CD4-positive, alpha-beta T cell treated with Interleukin-21 for 1 hour (primary cell): ENCODE results near the gene CA5A.

Experiments
- DNase-seq: peaks from one replicate; pipeline ENCODE4 v3.0.0-alpha.2; 2020

Gene CA5A

DNA sequence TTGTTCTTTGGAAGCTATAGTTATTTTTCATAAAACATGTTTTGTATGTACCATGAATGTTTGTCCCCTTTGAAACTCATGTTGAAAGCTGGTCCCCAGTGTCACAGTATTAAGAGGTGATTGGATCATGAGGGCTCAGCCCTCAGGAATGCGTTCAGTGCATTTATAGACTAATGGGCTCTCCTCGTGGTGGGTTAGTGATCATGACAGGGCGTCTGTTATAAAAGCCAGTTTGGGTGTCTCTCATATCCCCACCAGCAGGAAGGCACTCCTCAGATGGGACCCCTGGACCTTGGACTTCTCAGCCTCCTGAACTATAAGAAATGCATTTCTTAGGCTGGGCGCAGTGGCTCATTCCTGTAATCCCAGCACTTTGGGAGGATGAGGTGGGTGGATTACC lies 25.3 kb upstream of the CA5A start:
- DNase-seq = no peak

DNA sequence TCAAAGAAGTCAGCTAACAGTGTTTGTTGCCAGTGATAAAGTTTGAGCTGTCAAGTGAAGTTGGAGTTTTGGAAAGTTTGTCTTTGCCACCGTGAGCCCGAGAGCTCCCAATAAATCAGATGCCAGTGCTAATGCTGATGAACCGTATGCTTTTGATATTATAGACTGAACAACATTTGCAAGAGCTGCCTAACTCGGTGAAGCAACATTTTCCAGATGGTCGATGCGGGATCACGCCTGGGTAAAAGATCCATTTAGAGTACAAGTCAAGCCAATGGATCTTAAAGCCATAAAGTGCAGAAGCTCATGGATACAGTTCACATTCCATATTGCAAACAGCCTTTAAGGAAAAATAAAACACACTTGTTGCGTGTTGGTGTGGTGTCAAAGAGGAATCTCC lies 24.5 kb upstream of the CA5A start:
- DNase-seq = no peak

DNA sequence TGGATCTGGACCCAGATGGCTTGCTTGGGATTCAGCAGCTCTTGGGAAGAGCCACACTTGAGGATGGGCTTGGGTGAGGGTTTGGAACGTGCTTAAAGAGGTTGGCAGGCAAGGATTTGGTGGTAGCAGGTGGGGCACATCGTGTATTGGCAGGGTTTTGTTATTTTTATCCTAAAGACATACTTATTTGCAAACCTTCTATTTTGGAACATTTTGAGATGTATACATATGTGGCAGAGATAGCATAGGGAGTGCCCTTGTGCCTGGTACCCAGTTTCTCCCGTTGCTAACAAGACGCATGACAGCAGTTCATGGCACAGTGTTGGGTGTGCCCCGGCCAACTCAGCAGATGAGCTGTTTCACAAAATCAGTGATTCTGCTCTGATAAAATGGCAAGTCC lies 24.0 kb upstream of the CA5A start:
- DNase-seq = no peak

DNA sequence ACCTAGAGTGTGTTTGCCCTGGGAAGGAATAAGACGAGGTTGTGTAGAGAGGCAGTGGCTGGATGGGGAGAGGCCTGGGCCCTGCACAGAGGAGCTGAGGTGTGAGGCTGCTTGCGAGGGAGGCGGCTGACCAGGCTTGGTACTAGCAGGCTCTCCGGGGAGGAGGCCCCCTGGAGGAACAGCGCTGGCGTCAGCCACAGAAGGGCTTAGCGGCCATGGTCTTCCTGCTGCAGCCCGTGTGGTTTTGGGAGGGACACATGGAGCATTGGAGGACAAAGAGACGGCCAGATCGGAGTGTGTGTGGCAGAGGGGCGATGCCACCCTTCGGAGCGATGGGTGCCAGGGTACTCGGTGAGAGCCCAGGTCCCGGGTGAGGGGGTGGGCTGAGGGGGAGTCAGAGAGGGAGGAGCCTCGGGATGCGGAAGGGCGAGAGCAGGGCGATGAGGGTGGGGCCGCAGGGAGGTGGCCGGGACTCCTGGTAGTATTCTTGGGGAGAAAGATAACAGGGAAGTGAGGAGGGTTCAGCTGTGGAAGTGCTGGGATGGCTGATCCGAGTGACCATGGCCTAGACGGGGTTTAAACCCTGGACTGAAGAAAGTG lies 23.2 kb upstream of the CA5A start:
- DNase-seq = no peak

DNA sequence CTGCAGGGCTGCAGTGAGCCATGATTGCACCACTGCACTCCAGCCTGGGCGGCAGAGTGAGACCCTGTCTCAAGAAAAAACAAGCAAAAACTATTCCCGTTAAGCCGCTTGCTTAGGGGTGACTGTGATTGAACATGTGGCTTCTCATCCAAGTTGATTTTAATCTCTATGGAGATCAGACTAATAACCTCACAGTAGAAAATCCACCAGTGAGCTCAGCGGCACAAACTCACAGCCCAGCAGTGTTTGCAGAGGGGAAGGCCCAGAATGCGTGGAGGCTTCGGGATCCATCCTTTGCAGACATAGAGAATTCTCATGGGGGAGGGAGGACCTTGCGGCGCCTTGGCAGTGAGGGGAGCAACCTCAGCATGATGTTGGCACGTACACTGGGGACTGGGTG lies 22.3 kb upstream of the CA5A start:
- no peak for DNase-seq

DNA sequence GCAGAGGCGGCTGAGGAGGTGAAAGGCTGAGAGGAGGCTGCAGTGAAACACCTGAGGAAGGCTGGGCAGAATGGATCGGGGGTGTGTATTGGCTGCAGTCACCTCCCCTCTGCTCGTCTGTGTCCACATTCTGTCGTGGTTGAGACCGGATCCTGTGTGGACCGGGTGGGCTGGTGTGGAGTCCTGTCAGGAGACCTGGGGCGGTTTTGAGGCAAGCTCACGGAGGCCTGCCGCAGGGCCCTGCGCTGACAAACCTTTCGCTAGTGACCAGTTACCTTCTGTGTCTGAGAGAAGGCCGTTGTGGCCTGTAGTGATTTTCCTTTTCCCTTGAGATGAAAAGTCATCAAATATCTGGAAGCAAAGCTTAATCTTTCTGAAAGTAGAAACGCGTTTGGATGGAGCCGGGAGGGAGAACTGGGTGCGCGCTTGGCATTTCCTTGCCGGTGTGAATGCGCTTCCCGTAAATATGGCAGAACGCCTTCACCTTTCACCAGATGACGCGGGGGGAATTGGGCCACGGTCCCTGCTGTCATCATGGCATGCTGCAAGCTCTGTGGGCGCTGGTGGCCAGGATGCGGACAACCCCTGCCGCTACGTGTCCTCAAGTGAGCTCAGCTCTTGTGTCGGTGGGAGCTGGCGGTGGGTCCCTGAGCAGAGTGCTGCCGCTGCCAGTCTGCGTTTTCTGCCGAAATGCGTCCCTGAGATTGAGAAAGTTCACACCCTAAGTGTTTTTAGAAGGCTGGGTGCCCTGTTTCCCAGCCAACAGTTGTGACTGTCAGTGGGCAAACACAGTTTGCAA lies 21.2 kb upstream of the CA5A start:
- DNase-seq = no peak

DNA sequence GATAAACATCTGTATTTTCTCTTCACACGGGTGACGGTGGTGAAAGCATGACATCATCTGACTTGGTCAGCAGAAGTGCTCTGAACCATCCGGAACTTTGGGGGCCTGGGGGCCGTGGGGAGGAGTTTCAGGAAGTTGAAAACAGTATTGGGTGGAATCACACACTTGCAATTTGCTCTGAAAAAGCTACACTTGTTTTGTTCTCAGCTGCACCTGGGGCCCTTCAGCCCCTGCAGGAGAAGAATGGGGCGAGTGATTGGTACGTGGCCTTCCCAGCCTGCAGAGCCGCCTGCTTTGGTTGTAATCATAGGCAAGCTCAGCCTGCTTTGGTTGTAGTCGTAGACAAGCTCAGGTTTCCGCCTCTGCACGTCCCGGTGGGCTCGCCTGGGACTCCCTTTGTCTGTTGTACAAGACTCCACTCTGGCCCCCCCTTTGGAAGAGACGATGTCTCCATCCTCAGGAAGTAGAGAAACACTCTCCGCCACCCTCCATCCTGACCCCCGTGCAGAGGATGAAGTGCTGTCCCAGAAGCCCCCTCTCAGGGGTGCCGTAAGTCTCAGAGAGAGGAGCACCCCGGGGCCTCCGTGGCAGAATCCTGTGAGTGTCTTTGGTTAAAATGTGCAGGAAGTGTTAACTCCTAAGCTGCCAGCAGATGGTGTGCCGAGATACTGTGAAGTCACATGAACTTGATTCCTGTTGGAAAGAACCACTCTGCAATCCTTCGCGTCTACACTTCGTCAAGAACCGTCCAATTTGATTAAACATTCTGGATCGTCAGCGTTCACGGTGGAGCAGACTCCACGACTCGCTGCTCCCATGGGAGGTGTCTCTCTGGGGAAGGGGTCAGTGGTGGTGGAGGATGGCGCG lies 20.3 kb upstream of the CA5A start:
- peak; percentile 79 for DNase-seq

DNA sequence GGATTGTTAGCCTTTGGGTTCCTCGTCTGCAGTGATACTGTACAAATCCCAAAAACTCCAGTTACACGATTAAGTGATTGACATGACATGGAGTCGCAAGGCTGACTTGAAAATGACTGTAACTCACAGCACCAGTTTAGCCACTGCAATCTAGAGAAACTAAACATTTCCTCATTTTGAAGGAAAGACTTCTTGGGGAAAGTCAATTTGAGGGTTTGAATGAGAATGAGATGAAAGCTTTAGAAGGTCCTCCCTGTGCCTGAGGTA lies 19.7 kb upstream of the CA5A start:
- no peak for DNase-seq

DNA sequence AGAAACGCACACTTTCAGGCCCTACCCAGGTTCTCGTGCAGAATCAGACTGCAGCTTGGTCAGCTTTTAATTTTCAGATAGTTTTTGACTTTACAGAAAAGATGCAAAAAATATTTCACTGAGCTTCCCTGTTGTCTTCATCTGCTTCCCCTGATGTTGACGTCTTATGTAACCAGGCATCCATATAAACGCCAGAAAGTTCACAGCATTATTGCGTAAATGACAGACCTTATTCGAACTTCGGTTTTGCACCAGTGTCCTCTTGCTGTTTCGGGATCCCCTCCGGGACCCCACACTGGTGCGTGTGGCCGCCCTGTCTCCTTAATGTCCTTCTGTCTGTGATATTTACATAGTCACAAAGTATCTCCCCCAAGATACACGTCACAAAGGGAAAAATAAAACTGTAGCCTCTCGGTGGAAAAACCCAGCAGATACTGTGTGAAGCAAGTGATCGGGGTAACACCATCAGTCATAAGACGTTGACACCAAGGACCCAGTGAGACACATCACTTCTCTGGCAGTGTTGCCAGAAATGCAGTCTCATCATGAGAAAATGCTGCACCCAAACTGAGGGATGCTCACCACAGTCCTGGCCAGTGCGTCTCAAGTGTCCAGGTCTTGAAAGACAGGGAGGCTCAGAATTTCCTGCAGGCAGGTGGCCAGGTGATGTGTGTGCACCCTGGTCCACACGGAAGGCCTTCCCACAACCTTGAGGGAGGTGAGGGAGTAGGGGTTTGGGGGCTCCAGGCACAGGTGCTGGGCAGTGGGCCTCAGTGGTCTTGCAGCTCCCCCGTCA lies 19.2 kb upstream of the CA5A start:
- DNase-seq = no peak

DNA sequence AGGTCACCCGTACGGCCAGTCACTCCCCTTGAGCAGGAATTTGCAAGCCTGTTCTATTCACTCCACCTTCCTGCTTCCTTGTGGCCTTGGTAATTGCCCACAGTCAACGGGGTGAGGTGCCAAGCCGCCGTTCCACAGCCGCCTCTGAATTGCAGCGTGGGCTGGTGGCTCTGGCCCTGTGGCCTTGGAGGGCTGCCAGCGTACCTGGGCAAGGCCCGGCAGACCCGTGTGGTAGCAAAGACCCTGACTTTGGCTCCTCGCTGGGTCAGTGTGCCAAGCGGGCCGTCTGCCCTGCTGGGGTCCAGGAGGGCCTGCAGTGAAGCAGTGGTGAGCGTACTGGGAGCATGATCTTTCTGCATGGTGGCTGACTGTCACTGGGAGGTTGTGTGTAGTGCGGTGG lies 18.5 kb upstream of the CA5A start:
- no peak for DNase-seq

DNA sequence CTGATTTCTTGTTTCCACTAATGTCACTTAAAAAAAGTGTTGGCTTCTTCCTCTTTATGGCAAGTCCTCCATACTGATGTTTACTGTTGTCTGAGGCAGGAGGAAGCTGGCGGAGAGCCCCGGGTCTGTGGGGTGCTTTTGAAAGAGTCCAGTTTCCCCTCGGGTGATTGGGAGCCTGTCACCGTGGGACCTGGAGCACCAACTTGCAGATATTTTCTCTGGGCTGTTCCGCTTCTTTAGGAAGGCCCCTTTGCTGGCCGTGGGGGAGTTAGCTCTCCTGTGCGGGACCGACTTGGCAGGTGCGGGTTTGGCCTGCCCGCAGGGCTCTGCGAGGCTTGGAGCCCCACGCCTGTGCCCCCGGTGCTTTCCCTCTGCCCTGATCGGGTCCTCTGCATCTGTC lies 18.0 kb upstream of the CA5A start:
- peak; percentile 10 for DNase-seq

DNA sequence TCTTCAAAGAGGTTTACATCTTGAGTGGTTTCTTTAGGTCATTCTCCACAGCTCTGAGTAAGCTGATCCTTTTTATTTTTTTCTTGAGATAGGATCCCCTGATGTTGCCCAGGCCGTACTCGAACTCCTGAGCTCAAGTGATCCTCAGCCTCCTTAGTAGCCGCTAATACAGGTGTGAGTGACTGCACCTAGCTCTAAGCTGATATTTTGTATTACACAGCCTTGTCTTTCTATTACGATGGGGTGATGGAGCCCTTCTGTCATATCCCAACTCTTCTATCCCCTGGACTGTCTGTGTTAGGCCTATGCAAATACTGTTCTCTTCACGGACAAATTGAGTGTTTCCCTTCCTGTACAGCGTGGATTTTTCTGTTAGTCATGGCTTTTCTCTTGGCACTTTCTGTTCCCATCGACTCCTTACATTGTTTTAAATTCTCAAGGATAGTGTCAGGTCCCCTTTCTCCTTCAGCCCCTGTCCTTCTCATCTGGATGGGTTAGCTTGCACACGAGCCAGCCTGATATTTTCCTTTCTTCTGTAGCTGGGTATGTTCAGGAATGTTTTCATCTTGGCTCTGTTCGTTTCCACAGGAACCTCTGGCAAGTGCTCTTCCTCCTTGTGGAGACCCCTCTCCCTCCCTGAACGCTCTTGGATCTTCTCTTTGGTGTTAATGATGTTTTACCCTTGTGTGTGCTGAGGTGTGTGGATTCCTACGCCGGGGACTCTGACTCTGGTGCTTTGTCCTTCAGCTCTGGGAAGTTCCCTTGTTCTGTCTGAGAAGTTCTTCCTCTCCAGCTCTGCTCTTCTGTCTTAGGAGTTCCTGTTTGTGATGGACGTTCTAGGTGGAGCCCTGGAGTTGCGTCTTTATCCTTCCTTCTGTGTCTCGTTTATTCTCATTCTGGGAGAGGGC lies 17.2 kb upstream of the CA5A start:
- peak; percentile 14 for DNase-seq

DNA sequence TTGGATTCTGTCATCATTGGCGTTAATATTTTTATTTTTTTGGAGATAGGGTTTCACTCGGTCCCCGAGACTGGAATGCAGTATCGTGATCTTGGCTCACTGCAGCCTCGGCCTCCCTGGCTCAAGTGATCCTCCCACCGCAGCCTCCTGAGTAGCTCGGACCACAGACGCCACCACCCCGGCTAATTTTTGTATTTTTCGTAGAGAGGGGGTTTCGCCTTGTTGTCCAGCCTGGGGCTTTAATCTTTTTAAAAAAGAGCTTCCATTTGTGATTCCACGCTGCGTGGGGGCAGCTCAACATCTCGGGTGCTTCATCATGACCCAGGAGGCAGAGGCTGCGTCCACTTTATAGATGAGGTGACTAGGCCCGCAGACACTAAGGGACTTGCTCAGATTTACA lies 16.4 kb upstream of the CA5A start:
- no peak for DNase-seq

DNA sequence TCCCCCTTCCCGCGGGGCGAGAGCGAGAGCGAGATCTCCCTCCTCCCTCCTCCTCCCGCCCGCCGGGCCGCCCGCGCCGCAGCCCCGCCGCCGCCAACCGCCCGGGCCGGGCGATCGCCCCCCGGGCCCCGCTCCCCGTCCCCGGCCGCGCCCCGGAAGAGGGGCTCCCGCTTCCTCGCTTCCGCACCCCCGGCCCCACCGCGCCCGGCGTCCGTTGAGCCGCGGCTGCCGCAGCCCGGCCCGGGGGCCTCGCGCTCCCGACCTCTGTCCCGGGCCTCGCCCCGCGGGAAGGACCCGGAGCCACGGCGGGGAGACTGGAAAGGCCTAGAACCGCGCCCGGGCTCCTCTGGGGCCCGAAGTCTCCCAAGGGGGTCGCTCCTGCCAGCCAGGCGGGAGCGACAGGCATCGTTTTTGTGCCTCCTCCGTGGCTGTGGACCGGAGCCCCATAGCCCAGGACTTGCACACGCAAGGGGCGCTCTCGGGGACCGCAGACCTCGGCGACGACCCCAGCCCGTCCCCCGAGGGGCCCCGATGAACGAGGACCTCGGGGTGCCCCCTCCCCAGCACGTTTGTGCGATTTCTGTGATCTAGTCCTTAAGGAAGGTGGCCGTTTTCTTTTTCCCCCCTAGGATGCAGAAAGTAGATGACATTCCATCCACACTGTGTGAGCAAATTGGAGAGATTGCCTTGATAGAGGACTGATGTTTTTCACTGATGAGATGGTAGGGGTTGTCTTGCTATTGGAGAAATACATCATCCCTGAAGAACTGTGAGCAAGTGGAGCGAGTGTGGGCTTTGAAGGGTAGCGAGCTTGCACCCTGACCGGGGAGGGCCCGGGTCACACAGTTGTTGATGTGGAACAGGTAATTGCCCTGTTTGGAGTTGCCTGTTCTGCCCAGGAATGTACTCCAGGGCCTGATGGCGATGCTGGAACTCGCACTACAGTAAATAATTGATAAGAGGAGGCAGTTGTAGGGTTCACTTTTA lies 15.5 kb upstream of the CA5A start:
- DNase-seq = no peak

DNA sequence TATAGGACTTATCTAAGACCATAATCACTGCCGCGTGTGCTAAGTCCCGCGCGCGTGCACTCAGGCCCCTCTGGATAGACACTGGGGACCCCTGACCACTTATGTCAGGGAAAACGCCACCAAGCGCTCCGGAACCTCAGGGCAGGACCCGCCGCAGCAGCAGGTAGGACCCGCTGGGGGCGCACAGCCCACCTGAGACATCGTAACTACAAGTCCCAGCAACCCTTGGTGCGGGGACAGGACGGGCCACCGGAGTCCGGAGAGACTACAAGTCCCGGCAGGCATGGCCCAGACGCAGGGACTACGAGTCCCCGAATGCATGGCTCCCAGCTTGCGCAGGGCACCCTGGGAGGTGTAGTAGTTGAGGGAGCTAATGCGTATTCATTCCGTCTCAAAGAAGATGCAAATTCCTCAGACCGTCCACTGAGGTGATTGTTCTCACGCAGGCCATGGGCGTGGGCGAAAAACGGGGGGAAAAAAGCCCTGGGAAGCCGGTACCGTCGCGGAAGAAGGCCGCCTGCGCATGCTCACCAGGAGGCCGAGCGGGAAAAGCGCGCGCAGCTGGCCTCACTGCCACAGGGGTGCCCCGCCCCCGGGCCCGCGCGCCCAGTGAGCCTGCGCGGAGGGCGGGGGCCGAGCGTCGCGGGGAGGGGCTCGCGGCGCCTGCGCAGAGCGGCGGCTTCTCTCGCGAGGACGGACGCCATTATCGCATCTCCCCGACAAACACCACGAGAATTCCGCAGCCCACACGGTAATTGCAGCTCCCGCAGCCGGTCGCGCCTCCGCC lies 14.6 kb upstream of the CA5A start, which contains the start of gene BANP:
Gene BANP (plus strand): TSS at position 670 of the 787 bp plus-strand sequence. CDS start 23,682 bp downstream, outside the sequence.
- DNase-seq = peak; percentile 98

DNA sequence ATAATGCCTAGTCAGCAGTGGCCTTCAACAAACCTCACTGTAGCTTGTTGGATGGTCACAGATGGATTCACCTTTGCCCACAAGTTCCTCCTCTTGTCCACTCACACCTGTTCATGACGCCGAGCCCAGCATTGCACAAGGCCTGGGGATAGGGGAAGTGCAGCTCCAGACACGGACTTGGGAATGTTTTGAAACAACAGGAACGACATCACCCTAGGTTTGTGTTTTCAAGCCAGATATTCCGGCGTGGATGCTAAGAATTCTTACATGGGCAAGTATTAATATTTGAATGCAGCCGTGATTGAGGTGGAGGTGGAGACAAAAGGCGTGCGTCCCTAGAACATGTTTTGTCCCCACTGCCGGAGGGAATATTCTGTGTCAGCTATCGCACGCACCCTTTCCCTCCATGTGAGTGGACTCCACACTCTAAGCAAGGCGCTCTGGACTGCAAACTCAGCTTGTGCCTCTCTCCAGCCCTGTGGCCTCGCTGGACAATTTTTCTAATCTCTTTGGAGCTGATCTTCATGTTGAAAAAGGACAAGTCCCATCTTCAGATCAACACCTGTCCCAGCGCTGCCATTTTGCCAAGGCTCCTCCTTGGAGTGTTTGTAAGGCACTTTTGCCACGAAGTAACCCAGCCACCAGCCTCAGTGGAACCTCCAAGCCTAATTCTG lies 12.9 kb upstream of the CA5A start:
- no peak for DNase-seq

DNA sequence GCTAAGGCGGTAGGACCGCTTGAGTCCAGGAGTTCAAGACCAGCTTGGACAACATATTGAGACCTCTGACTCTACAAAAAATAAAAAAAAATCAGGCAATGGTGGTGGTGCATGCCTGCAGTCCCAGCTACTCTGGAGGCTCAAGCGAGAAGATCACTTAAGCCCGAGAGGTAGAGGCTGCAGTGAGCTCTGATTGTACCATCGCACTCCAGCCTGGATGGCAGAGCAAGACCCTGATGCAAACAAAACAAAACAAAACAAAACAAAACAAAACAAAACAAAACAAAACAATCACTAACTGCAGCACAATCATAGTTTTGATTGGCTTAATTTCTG lies 12.4 kb upstream of the CA5A start:
- DNase-seq = no peak

DNA sequence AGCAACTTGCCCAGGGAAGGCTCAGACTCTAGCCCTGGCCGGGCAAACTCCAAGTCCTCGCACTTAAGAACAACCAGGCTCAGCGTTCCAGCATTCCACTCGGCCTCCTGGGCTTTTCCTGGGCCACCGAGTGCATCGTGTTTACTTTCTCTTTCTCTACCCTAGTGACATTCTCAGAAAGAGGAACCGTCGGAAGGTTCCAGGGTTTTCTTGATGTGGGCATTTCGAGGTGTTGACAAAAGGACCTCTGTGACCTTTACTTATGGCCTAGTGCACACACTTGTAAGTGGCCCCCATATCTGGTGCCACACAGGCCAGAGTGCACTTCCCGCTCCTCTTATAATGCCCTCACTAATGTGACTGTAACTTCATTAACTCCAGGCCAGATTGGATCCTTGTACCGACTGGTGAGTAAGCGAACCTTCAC lies 11.8 kb upstream of the CA5A start:
- DNase-seq = no peak

DNA sequence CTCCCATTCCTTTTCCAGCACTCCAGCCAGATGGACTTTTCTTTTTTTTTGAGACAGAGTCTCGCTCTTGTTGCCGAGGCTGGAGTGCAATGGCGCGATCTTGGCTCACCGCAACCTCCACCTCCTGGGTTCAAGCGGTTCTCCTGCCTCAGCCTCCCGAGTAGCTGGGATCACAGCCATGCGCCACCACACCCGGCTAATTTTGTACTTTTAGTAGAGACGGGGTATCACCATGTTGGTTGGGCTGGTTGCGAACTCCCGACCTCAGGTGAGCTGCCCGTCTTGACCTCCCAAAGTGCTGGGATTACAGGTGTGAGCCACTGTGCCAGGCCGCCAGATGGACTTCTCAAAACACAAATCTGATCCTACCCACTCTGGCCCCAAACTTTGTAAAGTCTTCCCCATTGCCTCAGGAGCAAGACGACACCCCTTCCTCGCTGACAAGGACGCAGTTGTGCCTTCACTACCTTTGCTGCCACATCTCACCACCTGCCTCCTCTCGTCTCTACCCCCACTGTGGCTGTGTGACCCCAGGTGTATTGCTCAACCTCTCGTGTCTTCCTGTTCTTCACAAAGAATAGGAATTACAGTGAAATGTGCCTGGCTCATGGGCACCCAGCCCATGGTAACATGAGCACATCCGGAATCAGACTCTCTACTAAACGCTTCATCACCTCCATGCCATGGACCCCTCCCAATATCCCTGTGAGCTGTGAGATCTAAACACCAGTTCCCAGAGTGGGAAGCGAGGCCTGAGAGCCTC lies 11.2 kb upstream of the CA5A start:
- no peak for DNase-seq
